ENCODE measurements around the gene MTURN. TPM values are rescaled to one million over a fixed set of nuclear protein-coding genes. Genes with fewer than 3 reads are reported as not detected.

The MTURN gene
- total RNA-seq, 4 donors from 2014 or later: 196 to 252 (median 225) TPM

DNA sequence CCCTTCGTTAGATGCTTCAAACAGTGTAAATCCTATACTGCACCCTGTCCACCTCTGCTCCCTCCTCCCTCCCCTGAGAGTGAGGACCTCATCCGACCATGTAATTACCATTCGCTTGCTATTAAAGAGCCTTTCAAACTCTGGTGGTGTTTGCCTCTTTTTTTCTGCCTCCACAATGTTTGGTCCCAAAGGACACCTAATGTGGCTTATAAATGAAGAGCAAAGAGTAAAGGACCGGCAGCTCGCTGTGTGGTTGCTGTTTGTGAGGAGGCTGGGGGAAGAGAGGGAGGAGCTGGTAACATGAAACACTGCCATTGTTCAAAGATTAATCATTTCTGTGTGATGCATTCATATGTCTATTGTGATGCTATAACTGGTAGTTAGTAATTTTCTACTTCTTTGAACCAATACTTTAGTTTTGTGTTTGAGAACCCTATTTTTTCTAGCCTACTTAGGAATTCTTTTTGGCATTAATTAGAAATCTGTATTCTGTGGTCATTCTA, 27.9 kb downstream of the MTURN start:
- ATAC-seq: no peak
- H3K4me1 ChIP-seq: peaks cover 0 to 57% (median 8%) of the 10 kb centered on the region in 3 donors

GRCh38 chr7:30163231-30163894, 28.6 kb downstream of the MTURN start:
- H3K4me3 ChIP-seq: no peak overlapping the region
- TF ChIP-seq, protein P1, sequence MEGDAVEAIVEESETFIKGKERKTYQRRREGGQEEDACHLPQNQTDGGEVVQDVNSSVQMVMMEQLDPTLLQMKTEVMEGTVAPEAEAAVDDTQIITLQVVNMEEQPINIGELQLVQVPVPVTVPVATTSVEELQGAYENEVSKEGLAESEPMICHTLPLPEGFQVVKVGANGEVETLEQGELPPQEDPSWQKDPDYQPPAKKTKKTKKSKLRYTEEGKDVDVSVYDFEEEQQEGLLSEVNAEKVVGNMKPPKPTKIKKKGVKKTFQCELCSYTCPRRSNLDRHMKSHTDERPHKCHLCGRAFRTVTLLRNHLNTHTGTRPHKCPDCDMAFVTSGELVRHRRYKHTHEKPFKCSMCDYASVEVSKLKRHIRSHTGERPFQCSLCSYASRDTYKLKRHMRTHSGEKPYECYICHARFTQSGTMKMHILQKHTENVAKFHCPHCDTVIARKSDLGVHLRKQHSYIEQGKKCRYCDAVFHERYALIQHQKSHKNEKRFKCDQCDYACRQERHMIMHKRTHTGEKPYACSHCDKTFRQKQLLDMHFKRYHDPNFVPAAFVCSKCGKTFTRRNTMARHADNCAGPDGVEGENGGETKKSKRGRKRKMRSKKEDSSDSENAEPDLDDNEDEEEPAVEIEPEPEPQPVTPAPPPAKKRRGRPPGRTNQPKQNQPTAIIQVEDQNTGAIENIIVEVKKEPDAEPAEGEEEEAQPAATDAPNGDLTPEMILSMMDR (IDR thresholded peaks at IDR 0.05): no peak
- no peak for TF ChIP-seq EP300 (IDR thresholded peaks at IDR 0.05)
- no peak for TF ChIP-seq POLR2A (IDR thresholded peaks at IDR 0.05)
- no peak for TF ChIP-seq POLR2AphosphoS5 (IDR thresholded peaks at IDR 0.05)

More for the DNA sequence above, 27.9 kb downstream of the MTURN start:
- no peaks in the 10 kb centered on the region for H3K9me3 ChIP-seq
- H3K27ac ChIP-seq: peak overlapping the region in 3 of 4 donors; percentile 34 to 68 (median 55)
- TF ChIP-seq, protein P1 (IDR thresholded peaks at IDR 0.05): no peak
- TF ChIP-seq EP300 (IDR thresholded peaks at IDR 0.05) (no peak), POLR2A (IDR thresholded peaks at IDR 0.05) (no peak), POLR2AphosphoS5 (IDR thresholded peaks at IDR 0.05) (no peak)
- no peak overlapping the region for H3K4me3 ChIP-seq
- H3K36me3 ChIP-seq: peaks cover 0 to 41% of the 10 kb centered on the region in 2 donors
- H3K27me3 ChIP-seq: no peaks in the 10 kb centered on the region
- 48 to 72% methylated on average over 5 of the region's 5 CpGs for WGBS, 2 donors (ENCODE audit: low coverage in 1 of 2)

GRCh38 chr7:30164567-30164966, 29.8 kb downstream of the MTURN start:
- H3K36me3 ChIP-seq: peaks cover 0 to 29% of the 10 kb centered on the region in 2 donors
- peaks cover 0 to 66% (median 8%) of the 10 kb centered on the region in 3 donors for H3K4me1 ChIP-seq
- no peaks in the 10 kb centered on the region for H3K9me3 ChIP-seq
- WGBS, 2 donors (ENCODE audit: low coverage in 1 of 2): 44 to 75% methylated on average over 4 to 5 of the region's 6 CpGs
- H3K27ac ChIP-seq: peak overlapping the region in 2 of 4 donors; percentile 55 to 68
- ATAC-seq: peak; percentile 35
- no peaks in the 10 kb centered on the region for H3K27me3 ChIP-seq
- no peak for TF ChIP-seq POLR2A (IDR thresholded peaks at IDR 0.05)
- TF ChIP-seq, protein P1 (IDR thresholded peaks at IDR 0.05): peak; percentile 34 to 66 (median 52)
- no peak overlapping the region for H3K4me3 ChIP-seq

More at GRCh38 chr7:30163231-30163894, 28.6 kb downstream of the MTURN start:
- WGBS, 2 donors (ENCODE audit: low coverage in 1 of 2): 57% methylated on average over 8 to 9 of the region's 13 CpGs
- Histone ChIP-seq H3K9me3 (no peaks in the 10 kb centered on the region), H3K36me3 (peaks cover 0 to 40% of the 10 kb centered on the region in 2 donors), H3K27me3 (no peaks in the 10 kb centered on the region), H3K4me1 (peaks cover 0 to 64% (median 8%) of the 10 kb centered on the region in 3 donors), H3K27ac (peak overlapping the region; percentile 20 to 68 (median 44))
- peak; percentile 35 for ATAC-seq

DNA sequence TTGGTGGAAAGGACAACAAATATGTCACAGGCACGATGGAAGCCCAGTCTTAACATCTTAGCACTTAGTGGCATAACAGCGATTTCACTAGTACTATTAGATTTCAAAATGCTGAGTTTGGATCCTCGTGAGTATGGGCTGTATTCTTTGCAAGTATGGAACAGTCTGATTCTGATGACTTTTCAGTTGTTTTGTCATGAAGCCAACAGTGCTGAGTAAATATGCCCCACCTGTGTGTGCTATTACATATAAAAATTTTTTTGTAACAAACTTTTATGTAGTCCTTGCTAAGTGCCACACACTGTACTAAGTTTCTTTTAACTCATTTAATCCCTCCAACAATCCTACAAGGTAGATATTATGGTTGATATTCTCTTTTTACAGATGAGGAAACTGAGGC, 30.8 kb downstream of the MTURN start:
- H3K4me1 ChIP-seq: peaks cover 0 to 63% (median 8%) of the 10 kb centered on the region in 3 donors
- no peak for ATAC-seq
- no peaks in the 10 kb centered on the region for H3K9me3 ChIP-seq
- TF ChIP-seq EP300 (IDR thresholded peaks at IDR 0.05) (no peak), POLR2AphosphoS5 (IDR thresholded peaks at IDR 0.05) (no peak), POLR2A (IDR thresholded peaks at IDR 0.05) (no peak)
- TF ChIP-seq, protein P1 (IDR thresholded peaks at IDR 0.05): no peak
- H3K36me3 ChIP-seq: peaks cover 0 to 21% of the 10 kb centered on the region in 2 donors
- 66 to 96% methylated on average over 3 of the region's 3 CpGs for WGBS, 2 donors (ENCODE audit: low coverage in 1 of 2)
- H3K27me3 ChIP-seq: no peaks in the 10 kb centered on the region
- H3K27ac ChIP-seq: no peak overlapping the region
- no peak overlapping the region for H3K4me3 ChIP-seq
